HL-60/S4 treated with phorbol 12-myristate 13-acetate at 8.2 ng/mL for 4 days and 3 days (cell line): ENCODE measurements around the gene COA7.
"Not testable (repeated sequence)": the region's sequence is repeated elsewhere in the genome, so short reads cannot be mapped to it uniquely, and the experiment has no call there.

Experiments
- in situ Hi-C: fragments of 300-500 bp; cut with MboI; formaldehyde crosslinking; loops from 2 replicates; pipeline ENCODE4 v1.15.0; 2022; ENCODE audit warnings: low sequenced_read_pairs

The COA7 gene

DNA sequence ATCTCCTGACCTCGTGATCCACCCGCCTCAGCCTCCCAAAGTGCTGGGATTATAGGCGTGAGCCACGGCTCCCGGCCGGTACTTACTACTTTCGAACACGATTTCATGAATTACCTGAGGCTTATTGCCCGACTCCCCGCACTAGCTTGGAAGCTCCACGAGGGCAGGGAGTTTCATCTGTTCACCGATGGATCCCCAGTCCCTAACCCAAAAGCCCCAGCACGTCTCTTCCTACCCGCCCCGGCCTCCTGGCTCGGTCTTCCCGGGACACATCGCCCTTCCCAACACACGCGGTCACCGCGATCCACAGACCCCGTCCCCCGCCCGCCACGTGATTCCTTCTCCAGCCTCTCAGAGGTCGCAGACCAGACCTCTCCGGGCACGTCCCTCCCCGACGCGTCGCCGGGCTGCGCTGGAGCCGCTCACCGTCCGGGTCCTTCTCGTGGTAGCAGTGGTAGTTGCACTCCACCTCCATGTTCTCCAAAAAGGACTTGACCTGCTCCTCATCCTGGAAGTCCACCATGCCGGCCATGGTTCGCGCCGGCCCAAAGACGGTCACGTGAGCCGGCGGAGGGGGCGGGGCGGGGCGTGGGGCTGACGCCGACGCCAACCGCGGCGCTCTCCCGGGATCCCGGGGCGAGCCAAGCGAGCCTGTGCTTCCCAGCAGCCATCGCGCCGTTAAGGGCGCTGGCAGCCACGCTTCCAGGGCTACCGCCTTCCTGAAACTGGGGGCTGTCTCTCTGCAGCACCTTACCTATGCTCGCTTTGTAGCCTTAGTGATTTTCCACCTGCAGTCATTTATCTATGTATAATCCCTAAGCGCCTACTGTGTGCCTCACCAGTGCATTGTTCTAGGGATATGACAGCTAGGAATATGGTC lies at the start of gene COA7:
Gene COA7 (minus strand): TSS at position 553 of the 880 bp plus-strand sequence. CDS start 21 bp downstream, at position 532.
- in situ Hi-C loops: no loop called here

DNA sequence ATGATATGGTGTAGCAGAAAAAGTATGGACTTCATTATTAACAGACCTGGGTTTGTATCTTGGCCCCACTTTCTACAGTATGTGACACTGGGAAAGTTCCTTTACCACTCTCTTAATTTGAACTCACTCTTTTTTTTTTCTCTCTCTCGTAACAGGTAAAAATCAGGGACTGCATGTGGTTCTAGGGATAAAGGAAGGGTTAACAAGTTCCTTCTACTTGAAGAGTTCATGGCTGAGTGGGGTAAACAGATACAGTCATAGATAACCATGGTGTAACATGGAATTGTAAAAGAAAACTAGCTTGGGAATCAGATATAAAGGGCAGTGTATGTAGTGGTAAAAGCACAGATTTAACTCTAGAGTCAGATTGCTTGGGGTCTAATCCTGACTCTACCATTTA lies 49.3 kb upstream of the COA7 start:
- in situ Hi-C loops: no loop called here

DNA sequence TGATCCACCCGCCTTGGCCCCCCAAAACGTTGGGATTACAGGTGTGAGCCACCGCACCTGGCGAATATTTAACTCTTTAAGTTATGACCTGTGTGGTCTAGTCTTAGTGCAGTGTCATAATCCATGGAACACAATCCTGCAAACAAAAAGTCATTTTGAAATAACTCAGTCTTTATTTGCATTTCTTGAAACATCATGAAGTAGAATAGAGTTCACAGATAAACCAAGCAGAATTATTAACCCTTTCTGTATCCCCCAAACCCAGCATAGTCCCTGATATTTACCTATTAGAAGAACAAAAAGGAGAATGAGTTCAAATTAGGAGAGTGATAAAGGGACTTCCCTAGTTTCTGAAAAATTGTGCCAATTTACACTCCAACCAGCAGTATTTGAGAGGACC lies 48.0 kb upstream of the COA7 start:
- in situ Hi-C loops: no loop called here

DNA sequence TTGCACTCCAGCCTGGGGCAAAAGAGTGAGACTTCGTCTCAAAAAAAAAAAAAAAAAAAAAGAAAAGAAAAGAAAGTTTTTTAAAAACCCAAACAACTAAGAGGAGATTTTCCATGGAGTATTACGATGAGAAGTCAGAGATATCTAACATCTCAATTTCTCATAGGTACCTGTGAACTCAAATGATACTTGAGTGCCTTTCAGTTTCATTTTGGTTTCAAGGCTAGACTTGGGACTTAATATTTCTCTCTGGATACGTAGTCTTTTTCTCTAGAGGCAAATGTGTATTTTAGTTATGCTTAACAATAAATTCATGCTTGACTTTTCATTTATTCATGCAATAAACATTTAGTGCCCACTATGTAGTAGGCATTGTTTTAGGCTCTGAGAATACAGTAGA lies 43.1 kb upstream of the COA7 start:
- in situ Hi-C loops: no loop called here

DNA sequence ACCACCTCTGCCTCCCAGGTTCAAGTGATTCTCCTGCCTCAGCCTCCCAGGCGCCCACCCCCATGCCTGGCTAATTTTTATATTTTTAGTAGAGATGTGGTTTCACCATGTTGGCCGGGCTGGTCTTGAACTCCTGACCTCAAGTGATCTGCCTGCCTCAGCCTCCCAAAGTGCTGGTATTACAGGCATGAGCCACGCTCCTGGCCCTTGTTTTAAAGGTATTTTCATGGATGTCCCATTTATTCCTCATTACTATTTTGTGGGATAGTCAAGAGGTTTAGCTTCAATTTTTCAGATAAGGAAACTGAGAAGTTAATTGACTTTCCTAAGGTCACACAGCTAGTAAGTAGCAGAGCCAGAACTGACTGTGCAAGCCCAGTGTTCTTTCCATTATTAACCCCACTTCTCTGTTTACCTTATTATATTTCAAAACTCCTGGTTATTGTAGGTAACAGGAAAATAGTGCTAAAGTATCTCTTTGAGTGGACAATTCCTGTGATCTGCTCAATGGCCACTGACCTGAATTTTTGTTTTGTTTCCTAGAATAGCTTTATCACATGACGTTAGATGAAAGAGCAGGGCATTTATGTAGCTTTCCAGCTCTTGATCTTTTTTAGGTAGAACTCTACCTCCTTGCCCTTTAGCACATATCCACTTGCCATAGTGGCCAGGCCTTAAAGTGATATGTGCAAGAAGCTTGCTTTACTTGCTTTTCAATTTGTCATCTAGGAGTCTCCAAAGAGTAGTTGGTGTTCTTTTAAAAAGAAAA lies 41.7 kb upstream of the COA7 start:
- in situ Hi-C loops: no loop called here

DNA sequence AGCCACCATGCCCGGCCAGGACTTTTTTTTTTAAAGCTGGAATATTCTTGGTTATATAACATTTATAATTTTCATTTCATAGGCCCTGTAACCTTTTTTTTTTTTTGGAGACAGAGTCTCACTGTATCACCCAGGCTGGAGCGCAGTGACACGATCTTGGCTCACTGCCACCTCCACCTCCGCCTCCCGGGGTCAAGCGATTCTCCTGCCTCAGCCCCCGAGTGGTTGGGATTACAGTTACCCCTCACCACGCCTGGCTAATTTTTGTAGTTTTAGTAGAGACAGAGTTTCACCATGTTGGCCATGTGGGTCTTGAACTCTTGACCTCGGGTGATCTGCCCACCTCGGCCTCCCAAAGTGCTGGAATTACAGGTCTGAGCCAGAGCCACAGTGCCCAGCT lies 40.7 kb upstream of the COA7 start:
- in situ Hi-C loops: no loop called here

DNA sequence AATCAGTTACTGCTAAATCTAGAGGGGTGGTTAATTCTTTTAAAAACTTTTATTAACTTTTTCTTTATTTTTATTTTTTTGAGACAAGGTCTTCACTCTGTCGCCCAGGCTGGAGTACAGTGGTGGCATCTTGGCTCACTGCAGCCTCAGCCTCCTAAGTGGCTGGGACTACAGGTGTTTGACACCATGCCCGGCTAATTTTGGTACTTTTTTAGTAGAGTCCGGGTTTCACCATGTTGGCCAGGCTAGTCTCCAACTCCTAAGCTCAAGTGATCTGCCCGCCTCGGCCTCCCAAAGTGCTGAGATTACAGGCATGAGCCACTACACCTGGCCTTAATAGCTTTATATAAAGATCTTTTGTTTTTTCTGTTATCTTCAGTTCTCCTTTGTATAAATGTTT lies 40.0 kb upstream of the COA7 start:
- in situ Hi-C loops: no loop called here

DNA sequence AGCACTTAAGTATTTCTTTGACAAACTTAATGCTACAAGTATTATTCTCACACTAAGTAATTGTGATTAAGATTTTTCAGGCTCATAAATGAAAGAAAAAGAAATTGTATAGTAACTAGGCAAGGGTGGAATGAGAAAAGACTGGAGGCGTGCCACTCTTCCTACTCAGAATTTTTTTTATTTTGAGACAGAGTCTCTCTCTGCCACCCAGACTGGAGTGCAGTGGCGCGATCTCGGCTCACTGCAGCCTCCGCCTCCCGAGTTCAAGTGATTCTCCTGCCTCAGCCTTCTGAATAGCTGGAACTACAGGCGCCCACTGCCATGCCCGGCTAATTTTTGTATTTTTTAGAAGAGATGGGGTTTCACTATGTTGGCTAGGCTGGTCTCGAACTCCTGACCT lies 37.2 kb upstream of the COA7 start:
- in situ Hi-C loops: not testable (repeated sequence)

DNA sequence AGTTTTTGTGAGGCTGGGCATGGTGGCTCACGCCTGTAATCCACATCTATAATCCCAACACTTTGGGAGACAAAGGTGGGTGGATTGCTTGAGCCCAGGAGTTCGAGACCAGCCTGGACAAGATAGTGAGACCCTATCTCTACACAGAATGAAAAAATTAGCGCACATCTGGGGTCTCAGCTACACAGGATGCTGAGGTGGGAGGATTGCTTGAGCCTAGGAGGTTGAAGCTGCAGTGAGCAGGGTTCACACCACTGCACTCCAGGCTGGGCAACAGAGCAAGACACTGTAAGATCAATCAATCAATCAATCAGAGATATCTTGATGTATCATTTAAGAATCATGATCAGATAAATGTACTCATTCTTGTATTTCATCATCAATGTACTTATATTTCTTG lies 35.2 kb upstream of the COA7 start:
- in situ Hi-C loops: no loop called here

DNA sequence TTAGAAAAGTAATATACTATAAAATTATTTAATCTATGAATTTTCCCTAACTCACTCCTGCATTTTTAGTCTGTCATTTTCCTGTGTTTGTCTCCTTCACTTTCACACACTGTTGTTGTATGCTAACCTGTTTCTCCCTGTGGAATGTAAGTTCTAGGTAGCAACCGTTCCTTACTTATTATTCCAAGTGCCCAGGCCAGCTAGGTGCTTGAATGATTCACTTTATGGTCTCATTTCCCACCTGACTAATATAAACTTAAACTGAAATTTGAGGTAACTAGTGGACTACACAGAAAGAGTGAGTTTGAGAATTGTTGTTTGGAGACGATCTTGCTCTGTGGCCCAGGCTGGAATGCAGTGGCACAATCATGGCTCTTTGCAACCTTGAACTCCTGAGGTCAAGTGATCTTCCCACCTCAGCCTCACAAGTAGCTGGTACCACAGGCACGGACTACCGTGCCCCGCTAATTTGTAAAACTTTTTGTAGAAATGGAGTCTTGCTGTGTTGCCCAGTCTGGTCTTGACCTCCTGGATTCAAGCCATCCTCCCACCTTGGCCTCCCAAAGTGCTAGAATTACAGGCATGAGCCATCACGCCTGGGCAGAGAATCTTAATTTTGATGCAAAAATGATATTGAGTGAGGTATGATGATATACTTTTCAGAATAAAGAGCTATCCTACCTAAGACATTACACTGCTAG lies 30.0 kb upstream of the COA7 start:
- in situ Hi-C loops: no loop called here

DNA sequence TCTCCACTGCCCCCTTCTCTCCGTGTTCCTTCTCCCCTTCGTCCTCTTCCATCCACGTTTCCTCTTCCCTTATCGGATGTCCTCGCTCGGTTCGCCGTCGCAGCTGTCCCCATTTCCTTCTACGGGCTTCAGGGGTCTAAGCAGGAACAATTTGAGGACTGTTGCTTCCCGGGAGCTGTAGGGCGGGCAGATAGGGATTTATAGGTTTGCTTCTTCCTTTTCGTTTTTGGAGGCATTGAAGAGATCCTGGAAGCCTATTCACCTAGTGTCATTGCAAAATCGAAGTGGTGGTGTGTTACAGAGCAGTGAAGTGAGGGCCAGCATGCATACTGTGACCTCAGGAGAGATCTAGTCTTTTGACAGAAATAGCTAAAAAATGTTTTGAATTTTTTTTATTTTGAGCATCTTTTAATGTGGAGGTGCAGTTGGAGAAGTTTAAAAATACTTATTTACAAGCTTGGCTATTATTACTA lies 29.0 kb upstream of the COA7 start:
- in situ Hi-C loops: no loop called here

DNA sequence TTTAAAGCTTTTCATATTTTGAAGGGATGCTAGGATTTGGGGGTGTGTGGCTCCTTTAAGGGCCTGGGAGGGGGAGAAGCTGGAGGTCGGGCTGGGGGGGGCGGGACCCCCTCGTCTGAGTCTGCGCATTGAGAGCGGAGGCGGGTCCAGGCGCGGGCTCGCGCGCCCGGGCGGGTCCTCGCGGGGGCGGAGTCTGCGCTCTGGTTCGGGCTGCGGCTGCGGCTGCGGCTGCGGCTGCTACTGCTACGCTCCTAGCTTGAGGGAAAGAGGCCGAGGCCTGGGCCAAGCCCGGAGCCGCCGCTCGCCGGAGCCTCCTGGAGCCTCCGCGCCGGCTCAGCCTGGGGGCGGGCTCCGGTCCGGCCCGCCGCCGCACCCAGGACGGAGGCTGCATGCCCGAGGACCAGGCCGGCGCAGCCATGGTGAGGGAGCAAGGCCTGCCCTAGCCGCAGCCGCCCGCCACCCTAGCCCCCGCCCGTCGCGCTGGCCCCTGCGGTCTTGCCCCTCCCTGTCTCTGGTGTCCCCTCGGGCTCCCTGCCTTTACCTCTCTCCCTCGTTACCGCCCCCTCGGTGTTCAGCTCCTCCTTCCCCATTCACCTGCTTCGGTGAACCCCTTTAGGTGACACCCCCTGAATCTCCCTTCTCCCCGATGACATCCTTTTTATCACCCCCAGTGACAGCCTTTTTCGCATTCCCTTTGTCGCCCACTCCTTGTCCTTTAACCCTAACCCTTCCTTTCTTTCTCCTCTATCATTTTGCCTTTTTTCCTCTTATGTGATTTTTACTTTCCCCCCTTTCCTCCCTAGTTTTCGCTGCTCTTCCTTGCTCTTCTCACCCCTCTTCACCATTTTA lies 28.3 kb upstream of the COA7 start, which contains the start of gene ZYG11B:
Gene ZYG11B (plus strand): TSS at position 189 of the 849 bp plus-strand sequence. CDS start 201 bp downstream, at position 390.
- in situ Hi-C loops: no loop called here

DNA sequence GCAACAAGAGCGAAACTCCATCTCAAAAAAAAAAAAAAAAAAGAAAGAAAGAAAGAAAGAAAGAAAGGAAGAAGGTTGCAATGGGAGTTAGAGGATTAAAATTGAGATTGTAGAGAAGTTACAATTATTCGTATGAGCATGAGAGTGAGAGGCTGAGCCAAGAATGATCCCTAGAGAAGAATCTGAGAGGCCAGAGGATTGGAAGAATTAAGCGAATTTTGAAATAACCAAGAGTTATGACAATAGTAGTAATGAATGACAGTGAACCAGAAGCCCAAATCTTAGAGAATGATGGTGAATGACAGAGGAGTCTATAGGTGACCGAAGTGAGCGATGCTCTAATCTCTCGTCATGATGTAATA lies 27.7 kb upstream of the COA7 start:
- in situ Hi-C loops: no loop called here

DNA sequence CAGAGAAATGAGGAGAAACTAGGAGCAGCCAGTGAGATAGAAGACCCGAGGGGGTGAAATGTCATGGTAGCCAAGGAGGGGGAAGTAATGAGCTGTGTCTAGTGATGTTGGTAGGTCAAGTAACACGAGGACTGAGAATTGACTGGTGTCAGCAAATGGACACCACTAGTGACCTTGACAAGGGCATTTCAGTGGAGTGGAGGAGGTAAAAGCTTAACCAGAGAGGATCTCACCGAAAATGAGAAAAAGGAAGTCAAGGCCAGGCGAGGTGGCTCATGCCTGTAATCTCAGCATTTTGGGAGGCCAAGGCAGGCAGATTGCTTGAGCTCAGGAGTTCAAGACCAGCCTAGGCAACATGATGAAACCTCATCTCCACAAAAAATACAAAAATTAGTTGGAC lies 25.1 kb upstream of the COA7 start:
- in situ Hi-C loops: no loop called here

DNA sequence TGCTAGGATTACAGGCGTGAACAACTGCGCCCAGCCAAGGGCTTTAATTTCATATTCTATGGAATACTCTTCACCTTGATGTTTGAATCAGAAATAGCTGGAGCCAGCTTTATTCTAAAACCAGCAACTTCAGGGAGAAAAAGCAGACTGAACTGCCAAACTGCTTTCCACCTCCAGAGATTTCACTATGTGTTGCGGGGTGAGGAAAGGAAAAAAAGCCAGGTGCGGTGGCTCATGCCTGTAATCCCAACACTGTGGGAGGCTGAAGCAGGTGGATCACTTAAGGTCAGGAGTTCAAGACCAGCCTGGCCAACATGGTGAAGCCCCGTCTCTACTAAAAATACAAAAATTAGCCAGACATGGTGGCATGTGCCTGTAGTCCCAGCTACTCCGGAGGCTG lies 17.1 kb upstream of the COA7 start:
- in situ Hi-C loops: not testable (repeated sequence)

DNA sequence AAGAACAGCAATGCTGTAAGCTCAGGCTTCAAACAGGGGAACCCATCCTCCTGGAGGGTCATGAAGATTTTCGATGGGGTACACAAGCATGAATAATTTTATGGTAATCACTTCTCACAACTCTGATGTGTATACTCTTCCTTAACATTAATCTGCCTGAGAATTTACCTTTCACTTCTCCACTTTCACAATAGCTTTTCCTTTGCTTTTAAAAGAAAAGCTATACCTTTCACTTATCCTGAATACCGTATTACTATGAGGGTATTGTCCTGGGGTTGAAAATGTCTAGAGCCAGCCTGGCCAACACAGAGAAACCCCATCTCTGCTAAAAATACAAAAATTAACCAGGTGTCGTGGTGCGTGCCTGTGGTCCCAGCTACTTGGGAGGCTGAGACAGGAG lies 15.4 kb upstream of the COA7 start:
- in situ Hi-C loops: no loop called here

DNA sequence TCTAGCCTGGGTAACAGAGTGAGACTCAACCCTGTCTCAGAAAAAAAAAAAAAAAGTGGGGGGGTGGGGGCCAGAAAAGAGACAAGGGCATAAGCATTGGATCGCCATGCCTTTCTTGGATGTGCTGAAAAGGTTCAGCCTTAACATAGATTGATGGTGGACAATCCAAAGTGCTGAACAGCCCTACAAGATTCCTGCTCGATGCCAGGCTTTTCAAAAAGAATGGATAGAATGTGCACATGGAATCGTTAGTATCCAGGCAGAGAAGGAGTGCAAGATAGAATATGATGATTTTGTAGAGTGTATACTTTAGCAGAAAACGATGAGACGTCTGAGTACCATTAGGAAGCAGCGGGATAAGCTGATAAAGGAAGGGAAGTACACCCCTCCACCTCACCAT lies 10.9 kb upstream of the COA7 start:
- in situ Hi-C loops: no loop called here

DNA sequence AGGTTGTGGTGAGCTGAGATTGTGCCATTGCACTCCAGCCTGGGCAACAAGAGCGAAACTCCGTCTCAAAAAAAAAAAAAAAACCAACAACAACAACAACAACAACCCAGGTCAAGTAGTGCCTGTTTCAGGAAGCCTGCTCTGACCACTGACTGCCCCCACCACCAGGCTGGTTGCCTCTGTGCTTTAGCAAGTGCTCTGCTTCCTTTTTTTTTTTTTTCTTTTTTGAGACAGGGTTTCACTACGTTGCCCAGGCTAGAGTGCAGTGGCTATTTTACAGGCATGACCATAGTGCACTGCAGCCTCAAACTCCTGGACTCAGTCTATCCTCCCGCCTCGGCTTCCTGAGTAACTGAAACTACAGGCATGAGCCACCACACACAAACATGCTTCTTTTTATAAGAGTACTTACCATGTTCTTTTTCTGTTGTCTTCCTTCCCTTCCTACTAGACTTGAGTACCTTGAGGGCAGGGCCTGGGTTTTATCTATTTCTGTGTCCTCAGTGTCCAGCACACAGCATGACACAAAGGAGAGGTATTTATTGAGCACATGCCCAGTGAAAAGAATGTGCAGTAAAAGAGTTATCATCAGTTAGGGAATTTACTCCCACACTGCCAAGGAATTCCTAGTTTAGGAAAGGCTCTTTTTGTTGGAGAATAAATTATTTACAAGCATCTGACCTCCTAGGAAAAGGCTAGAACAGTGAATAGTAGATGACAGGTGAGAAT lies 9.9 kb upstream of the COA7 start:
- in situ Hi-C loops: no loop called here

DNA sequence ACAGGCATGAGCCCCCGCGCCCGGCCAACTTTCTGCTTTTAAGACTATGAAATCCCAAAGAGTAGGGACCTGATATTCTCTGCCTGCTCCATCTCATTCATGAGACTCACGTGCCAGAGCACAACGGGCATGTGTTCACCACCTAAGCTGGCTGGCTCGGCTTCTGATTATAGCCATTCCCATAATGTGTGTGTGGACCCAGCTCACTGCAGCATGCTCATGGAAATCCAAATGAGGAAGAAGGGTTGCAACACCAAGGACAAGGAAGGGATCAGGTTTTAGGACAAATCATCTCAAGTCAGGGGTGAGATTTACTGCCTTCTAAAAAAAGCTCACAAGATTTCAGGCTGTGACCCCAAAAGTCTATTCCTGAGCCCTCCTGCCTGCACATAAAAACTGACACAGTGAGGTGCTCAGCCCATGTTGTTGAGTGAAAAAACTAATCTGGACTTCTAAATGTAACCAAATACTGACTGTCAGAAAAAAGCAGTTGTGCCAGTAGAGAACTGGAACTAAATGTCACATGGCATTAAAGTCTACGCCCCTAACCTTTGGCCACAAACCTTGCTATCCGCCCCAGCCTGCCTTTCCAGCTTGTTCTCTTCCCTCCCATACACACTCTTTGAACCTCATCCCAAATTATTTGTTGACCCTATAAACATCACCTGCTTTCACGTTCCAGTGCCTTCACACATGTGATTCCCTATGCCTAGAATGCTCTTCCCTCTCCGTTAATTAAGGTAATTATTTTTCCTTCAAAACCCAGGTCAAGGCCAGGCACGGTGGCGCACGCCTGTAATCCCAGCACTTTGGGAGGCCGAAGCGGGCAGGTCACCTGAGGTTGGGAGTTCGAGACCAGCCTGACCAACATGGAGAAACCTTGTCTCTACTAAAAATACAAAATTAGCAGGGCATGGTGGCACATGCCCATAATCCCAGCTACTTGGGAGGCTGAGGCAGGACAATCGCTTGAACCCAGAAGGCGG lies 9.1 kb upstream of the COA7 start:
- in situ Hi-C loops: no loop called here
